GM23338 (cell line): Measurements from ENCODE around the gene TP73. TPM values are rescaled to one million over a fixed set of nuclear protein-coding genes. Genes with fewer than 3 reads are reported as not detected.

Experiments
- ATAC-seq: fragments of 200-7000 bp; cut with Tn5 transposase; 3 replicates; pipeline ENCODE4 v1.9.1; 2020
- DNase-seq: peaks from one replicate; pipeline ENCODE4 v3.0.0-alpha.2; 2015; ENCODE audit warnings: low spot score
- H2AFZ ChIP-seq: fragments of 200-600 bp; sonication (generic); 2 replicates; pipeline ENCODE4 v1.8.0; 2016; ENCODE audit warnings: antibody characterized with exemption, mild to moderate bottlenecking, moderate library complexity
- H3F3A ChIP-seq: fragments of 200-600 bp; sonication (generic); replicated peaks from 2 replicates; pipeline ENCODE4 v1.8.0; 2017; ENCODE audit warnings: antibody characterized with exemption, mixed run types, low read depth
- H3K27ac ChIP-seq: fragments of 200-600 bp; sonication (generic); 2 replicates; pipeline ENCODE4 v1.6.1; 2016; ENCODE audit warnings: low read depth
- H3K27me3 ChIP-seq: fragments of 200-600 bp; sonication (generic); 2 replicates; pipeline ENCODE4 v1.8.0; 2016; ENCODE audit warnings: mild to moderate bottlenecking, mixed run types, moderate library complexity; ENCODE audit not compliant: insufficient read depth
- H3K36me3 ChIP-seq: fragments of 200-600 bp; sonication (generic); 2 replicates; pipeline ENCODE4 v1.8.0; 2016; ENCODE audit warnings: mild to moderate bottlenecking; ENCODE audit not compliant: insufficient read depth
- H3K4me1 ChIP-seq: fragments of 200-600 bp; sonication (generic); 2 replicates; pipeline ENCODE4 v1.8.0; 2016; ENCODE audit warnings: mild to moderate bottlenecking, moderate library complexity; ENCODE audit not compliant: insufficient read depth
- H3K4me2 ChIP-seq: fragments of 200-600 bp; sonication (generic); 2 replicates; pipeline ENCODE4 v1.7.1; 2017; ENCODE audit warnings: mixed run types
- H3K4me3 ChIP-seq: fragments of 200-600 bp; sonication (generic); 2 replicates; pipeline ENCODE4 v1.6.1; 2016; ENCODE audit warnings: mixed run types
- H3K79me2 ChIP-seq: fragments of 200-600 bp; sonication (generic); replicated peaks from 2 replicates; pipeline ENCODE4 v1.8.0; 2017; ENCODE audit warnings: mild to moderate bottlenecking; ENCODE audit not compliant: insufficient read depth
- H3K9me2 ChIP-seq: fragments of 200-600 bp; sonication (generic); 2 replicates; pipeline ENCODE4 v1.8.0; 2017; ENCODE audit not compliant: insufficient read depth
- H4K20me1 ChIP-seq: fragments of 200-600 bp; sonication (generic); replicated peaks from 2 replicates; pipeline ENCODE4 v1.8.0; 2017; ENCODE audit warnings: mild to moderate bottlenecking; ENCODE audit not compliant: insufficient read depth
- H3K27ac Mint-ChIP-seq: 2 replicates; pipeline ENCODE4 v1.8.0; 2020; ENCODE audit warnings: inconsistent platforms, mild to moderate bottlenecking, moderate library complexity, mixed read lengths
- H3K27me3 Mint-ChIP-seq: 3 replicates; pipeline ENCODE4 v1.8.0; 2022; ENCODE audit warnings: low read depth, mild to moderate bottlenecking, moderate library complexity, mixed read lengths, inconsistent platforms; ENCODE audit not compliant: insufficient read depth, poor library complexity
- H3K36me3 Mint-ChIP-seq: 3 replicates; pipeline ENCODE4 v1.8.0; 2021; ENCODE audit warnings: low read depth, mild to moderate bottlenecking, inconsistent platforms, moderate library complexity, mixed read lengths
- H3K4me1 Mint-ChIP-seq: 3 replicates; pipeline ENCODE4 v1.8.0; 2020; ENCODE audit warnings: mild to moderate bottlenecking, inconsistent platforms, mixed read lengths
- H3K4me3 Mint-ChIP-seq: 3 replicates; pipeline ENCODE4 v1.8.0; 2021; ENCODE audit warnings: moderate library complexity, mild to moderate bottlenecking, inconsistent platforms, mixed read lengths
- H3K9me3 Mint-ChIP-seq: 3 replicates; pipeline ENCODE4 v1.8.0; 2020; ENCODE audit warnings: moderate library complexity, mild to moderate bottlenecking, inconsistent platforms, mixed read lengths
- CREB1 ChIP-seq: fragments of 250-450 bp; sonication (Bioruptor Pico); IDR thresholded peaks from 2 replicates; pipeline ENCODE4 v1.5.0; 2020; ENCODE audit warnings: low read depth, mild to moderate bottlenecking, moderate library complexity
- CTCF ChIP-seq, 2 experiments: fragments of 200-600 bp in 1 of 2; sonication (generic) in 1 of 2; conservative IDR thresholded peaks; 2 replicates each; pipeline versions ENCODE4 v1.5.1 to v1.6.1; 2016 to 2017; ENCODE audit warnings: antibody characterized with exemption in 2 of 2, low read depth in 2 of 2, mild to moderate bottlenecking in 2 of 2, moderate library complexity in 1 of 2
- EZH2 ChIP-seq: fragments of 200-600 bp; sonication (generic); IDR thresholded peaks from one replicate; pipeline ENCODE4 v1.8.0; 2017; ENCODE audit warnings: antibody characterized with exemption, mild to moderate bottlenecking, low read depth; ENCODE audit not compliant: unreplicated experiment
- EZH2phosphoT487 ChIP-seq: fragments of 200-600 bp; sonication (generic); IDR thresholded peaks from one replicate; pipeline ENCODE4 v1.8.1; 2018; ENCODE audit warnings: antibody characterized with exemption; ENCODE audit not compliant: unreplicated experiment
- NANOG ChIP-seq: IDR thresholded peaks from 2 replicates; pipeline ENCODE4 v1.6.1; 2016; ENCODE audit warnings: antibody characterized with exemption, borderline replicate concordance
- POLR2AphosphoS5 ChIP-seq: IDR thresholded peaks from 2 replicates; pipeline ENCODE4 v1.6.1; 2016; ENCODE audit warnings: antibody characterized with exemption, low read depth
- REST ChIP-seq: IDR thresholded peaks from one replicate; pipeline ENCODE4 v1.6.1; 2018; ENCODE audit warnings: antibody characterized with exemption; ENCODE audit not compliant: unreplicated experiment
- STAT1 ChIP-seq: IDR thresholded peaks from one replicate; pipeline ENCODE4 v1.6.1; 2016; ENCODE audit warnings: antibody characterized with exemption; ENCODE audit not compliant: unreplicated experiment
- ZNF331 ChIP-seq: fragments of 250-450 bp; sonication (Bioruptor Pico); IDR thresholded peaks from 2 replicates; pipeline ENCODE4 v1.5.0; 2020; ENCODE audit warnings: low read depth, mild to moderate bottlenecking, moderate library complexity
- polyA plus RNA-seq: library from polyadenylated mRNA; unstranded; fragments of >200 nt; fragmentation: Nextera tagmentation; extraction: Ambion mirVana; gene quantifications from 2 replicates; pipeline ENCODE4 v1.2.1, GENCODE V29; 2016
- total RNA-seq: library from RNA; depleted of rRNA; stranded (reverse); fragments of >200 nt; shearing (Covaris generic); gene quantifications from 2 replicates; pipeline ENCODE4 v1.2.3, GENCODE V29; 2014

Gene TP73
- total and polyA plus RNA-seq, 2 experiments from 2014 or later = 1.4 to 3.4 TPM

GRCh38 chr1:3710251-3710650 lies 57.9 kb downstream of the TP73 start:
- Mint-ChIP-seq H3K36me3 (no peaks in the 10 kb centered on the region), H3K27me3 (peaks cover 12% of the 10 kb centered on the region), H3K4me3 (no peak overlapping the region), H3K27ac (no peak overlapping the region), H3K4me1 (peaks cover 14% of the 10 kb centered on the region), H3K9me3 (no peaks in the 10 kb centered on the region)
- no peaks in the 10 kb centered on the region for H4K20me1 ChIP-seq
- no peak overlapping the region for H3K27ac ChIP-seq
- DNase-seq = no peak
- H3K27me3 ChIP-seq = no peaks in the 10 kb centered on the region
- H3K4me2 ChIP-seq = no peak overlapping the region
- H3K79me2 ChIP-seq = no peaks in the 10 kb centered on the region
- H3K4me3 ChIP-seq = no peak overlapping the region
- H3F3A ChIP-seq = 0 out of 2 replicates have a peak, but pooled peaks cover 7% of the 10 kb centered on the region
- no peaks in the 10 kb centered on the region for H3K9me2 ChIP-seq
- H2AFZ ChIP-seq = no peak overlapping the region
- no peaks in the 10 kb centered on the region for H3K36me3 ChIP-seq
- TF ChIP-seq POLR2AphosphoS5 (no peak), ZNF331 (CRISPR knock-in tag) (no peak), CTCF (conservative IDR thresholded peaks at IDR 0.05; ENCODE audit: low read depth in 2 of 2) (no peak), EZH2 (no peak), NANOG (no peak), STAT1 (no peak), EZH2phosphoT487 (no peak), CREB1 (CRISPR knock-in tag) (no peak)
- peaks cover 10% of the 10 kb centered on the region; the same call in 1 of the 2 replicates for H3K4me1 ChIP-seq
- no peak for ATAC-seq

GRCh38 chr1:3711381-3711779 lies 59.1 kb downstream of the TP73 start:
- H3K27ac ChIP-seq = no peak overlapping the region
- no peak overlapping the region for H3K4me2 ChIP-seq
- no peak for DNase-seq
- H3K9me2 ChIP-seq = no peaks in the 10 kb centered on the region
- Mint-ChIP-seq H3K4me3 (no peak overlapping the region), H3K4me1 (peaks cover 14% of the 10 kb centered on the region), H3K36me3 (no peaks in the 10 kb centered on the region), H3K27me3 (peaks cover 12% of the 10 kb centered on the region), H3K9me3 (no peaks in the 10 kb centered on the region), H3K27ac (no peak overlapping the region)
- no peak overlapping the region for H3K4me3 ChIP-seq
- peaks cover 10% of the 10 kb centered on the region; the same call in 1 of the 2 replicates for H3K4me1 ChIP-seq
- H4K20me1 ChIP-seq = no peaks in the 10 kb centered on the region
- H2AFZ ChIP-seq = no peak overlapping the region
- H3K36me3 ChIP-seq = no peaks in the 10 kb centered on the region
- no peaks in the 10 kb centered on the region for H3K27me3 ChIP-seq
- no peaks in the 10 kb centered on the region for H3K79me2 ChIP-seq
- H3F3A ChIP-seq = 0 out of 2 replicates have a peak, but pooled peaks cover 7% of the 10 kb centered on the region
- no peak for TF ChIP-seq REST
- TF ChIP-seq EZH2 = no peak
- no peak for TF ChIP-seq NANOG
- no peak for TF ChIP-seq EZH2phosphoT487
- ATAC-seq = no peak
